ENCODE measurements around the gene MYH11.

The MYH11 gene

DNA sequence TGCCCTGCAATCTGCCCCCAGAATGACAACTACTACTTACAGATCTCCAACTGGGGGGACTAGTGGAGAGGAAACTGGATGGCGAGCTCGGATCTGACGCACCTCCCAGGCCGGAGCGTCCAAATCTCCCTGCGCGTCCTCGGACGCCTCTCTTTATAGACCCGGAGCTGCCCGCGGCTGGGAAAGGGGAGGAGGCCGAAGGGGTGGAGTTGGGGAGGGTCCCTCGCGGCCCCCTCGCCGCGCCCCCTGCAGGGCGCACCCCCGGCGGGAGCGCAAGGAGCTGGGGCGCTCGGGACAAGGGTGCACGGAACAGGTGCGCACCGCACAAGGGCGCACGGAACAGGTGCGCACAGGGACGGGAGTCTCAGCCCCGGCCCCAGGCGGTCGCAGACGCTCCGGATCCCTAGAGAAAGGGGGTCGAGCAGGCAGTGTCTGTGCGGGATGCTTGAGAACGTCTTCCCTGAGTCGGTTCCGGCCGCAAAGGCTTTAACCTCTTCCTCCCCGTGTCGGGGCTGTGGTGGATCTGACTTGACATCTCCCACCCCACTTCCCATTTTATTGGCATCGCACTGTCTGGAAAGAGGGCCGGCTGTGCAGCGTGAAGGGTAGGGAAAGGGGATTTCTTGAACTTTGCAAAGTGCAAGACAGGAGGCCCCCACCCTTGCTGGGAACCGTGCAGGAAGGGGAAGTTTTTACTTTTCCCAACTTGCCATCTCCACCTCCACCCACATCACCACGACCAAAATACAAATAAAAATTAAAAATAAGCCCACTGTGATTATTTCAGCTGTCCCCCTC lies at the start of gene MYH11:
Gene MYH11 (minus strand): TSS at position 128 of the 798 bp plus-strand sequence. CDS start 18,776 bp downstream, outside the sequence.
- no peak for DNase-seq

DNA sequence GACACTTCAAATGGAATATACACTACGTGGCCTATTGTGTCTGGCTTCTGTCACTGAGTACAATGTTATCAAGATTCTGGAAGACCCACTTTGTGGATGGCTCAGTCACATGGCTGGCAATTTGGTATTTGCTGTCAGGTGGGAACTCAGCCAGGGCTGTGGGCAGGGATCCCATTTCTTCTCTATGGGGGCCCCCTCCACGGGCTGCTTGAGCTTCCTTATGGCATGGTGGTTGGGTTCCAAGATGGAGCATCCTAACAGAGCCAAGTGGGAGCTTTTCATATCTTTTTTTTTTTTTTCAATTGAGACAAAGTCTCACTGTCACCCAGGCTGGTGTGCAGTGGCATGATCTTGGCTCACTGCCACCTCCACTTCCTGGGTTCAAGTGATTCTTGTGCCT lies 49.6 kb upstream of the MYH11 start:
- no peak for DNase-seq

DNA sequence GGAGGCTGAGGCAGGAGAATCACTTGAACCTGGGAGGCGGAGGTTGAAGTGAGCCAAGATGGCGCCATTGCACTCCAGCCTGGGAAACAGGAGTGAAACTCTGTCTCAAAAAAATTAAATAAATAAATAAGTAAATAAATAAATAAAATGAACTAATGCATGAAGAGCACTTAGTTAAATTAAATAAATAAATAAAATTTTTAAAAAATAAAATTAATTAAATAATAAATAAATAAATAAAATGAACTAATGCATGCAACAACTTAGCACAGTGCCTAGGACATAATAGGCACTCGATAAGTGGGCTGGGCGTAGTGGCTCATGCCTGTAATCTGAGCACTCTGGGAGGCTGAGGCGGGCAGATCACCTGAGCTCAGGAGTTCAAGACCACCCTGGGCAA lies 47.1 kb upstream of the MYH11 start:
- DNase-seq, result no peak

- DNase-seq, result no peak
Measured at GRCh38 chr16:15900901-15901500, 44.2 kb upstream of the MYH11 start.

- no peak for DNase-seq
Measured at GRCh38 chr16:15900357-15900756, 43.5 kb upstream of the MYH11 start.

- DNase-seq, result no peak
Measured at GRCh38 chr16:15899538-15900100, 42.8 kb upstream of the MYH11 start.

- DNase-seq, result no peak
Measured at GRCh38 chr16:15898654-15899053, 41.8 kb upstream of the MYH11 start.

GRCh38 chr16:15897834-15898254 lies 41.0 kb upstream of the MYH11 start:
- DNase-seq, result no peak

GRCh38 chr16:15897121-15897780 lies 40.4 kb upstream of the MYH11 start:
- no peak for DNase-seq

DNA sequence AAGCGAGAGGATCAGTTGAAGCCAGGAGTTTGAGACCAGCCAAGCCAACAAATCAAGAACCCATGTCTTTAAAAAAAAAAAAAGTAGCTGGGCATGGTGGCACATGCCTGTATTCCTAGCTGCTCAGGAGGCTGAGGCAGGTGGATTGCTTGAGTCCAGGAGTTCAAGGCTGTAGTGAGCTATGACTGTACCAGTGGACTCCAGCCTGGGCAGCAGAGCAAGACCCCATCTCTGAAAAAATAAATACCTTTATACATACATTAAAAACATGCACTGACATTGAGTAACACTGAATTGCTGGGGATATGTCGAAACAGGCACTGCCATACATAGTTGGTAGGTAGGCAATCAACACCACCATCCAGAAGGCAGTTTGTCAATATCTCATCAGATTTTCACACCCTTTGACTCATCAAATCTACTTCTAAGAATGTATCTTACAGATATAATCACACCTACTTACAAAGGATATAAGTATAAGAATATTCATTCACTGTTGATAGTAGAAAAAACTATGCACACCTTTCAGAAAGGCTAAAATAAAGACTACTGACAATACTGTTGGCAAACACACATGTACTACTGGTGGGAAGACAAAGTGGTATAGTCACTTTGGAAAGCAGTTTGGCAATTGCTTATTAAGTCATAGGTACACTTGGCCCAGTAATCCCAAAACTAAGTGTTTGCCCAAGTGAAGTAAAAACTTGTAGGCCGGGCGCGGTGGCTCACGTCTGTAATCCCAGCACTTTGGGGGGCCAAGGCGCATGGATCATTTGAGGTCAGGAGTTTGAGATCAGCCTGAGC lies 37.9 kb upstream of the MYH11 start:
- no peak for DNase-seq

GRCh38 chr16:15891508-15891907 lies 34.7 kb upstream of the MYH11 start:
- DNase-seq, result no peak

GRCh38 chr16:15888072-15888976 lies 31.5 kb upstream of the MYH11 start, which contains the start of gene CEP20:
TSS of gene CEP20 (minus strand) at chr16:15888603. CDS start at chr16:15888585, 18 bp downstream.
- peak; percentile 97 for DNase-seq

GRCh38 chr16:15887283-15887682 lies 30.5 kb upstream of the MYH11 start:
- DNase-seq, result no peak

- DNase-seq, result no peak
Measured at GRCh38 chr16:15886078-15886477, 29.2 kb upstream of the MYH11 start.

GRCh38 chr16:15885560-15886001 lies 28.8 kb upstream of the MYH11 start:
- DNase-seq, result no peak

GRCh38 chr16:15882563-15882962 lies 25.7 kb upstream of the MYH11 start:
- DNase-seq, result no peak

- DNase-seq, result no peak
Measured at GRCh38 chr16:15881794-15882379, 25.1 kb upstream of the MYH11 start.

DNA sequence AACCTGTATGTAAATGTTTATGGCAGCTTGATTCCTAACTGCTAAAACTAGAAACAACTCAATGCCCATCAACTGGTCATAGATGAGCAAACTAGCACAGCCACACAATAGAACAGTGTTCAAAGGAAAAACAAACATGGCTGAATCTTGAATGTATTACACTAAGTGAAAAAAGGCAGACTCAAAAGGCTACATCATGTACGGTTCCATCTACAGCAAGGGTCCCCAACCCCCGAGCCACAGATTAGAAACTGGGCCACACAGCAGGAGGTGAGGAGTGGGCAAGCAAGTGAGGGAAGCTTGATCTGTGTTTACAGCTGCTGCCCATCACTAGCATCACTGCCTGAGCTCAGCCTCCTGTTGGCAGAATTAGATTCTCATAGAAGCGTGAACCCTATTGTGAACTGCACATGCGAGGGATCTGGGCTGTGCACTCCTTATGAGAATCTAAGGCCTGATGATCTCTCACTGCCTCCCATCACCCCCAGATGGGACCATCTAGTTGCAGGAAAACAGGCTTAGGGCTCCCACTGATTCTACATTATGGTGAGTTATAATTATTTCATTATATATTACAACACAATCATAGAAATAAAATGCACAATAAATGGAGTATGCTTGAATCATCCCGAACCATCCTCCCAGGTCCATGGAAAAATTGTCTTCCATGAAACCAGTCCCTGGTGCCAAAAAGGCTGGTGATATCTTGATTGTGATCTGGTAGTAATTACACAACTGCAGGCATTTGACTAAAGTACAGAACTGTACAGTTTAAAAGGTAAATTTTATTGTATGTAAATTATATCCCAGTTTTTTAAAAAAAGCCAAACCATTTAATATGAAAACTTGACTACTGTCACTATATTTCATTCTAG lies 23.8 kb upstream of the MYH11 start:
- no peak for DNase-seq

DNA sequence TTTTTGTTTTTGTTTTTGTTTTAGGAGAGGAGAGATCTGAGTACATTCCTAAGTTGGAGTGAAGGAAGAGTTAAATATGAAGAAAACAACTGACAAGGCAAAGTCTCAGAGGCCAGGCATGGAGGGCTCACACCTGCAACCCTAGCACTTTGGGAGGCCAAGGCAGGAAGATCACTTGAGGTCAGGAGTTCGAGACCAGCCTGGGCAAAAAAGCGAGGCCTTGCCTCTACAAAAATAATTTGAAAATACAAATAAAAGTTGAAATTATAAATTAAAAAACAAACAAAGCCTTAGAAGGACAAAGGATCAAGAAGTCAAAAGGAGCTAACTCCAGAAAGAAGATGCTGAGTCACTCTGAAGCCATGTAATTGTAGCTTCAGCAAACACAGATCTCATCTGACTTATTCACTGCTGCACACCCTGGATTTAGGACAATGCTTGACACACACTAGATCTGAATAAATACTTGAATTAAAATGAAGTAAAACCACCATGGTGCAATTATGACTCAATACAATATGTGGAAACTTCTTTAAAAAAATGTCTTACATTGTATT lies 22.5 kb upstream of the MYH11 start:
- DNase-seq, result peak; percentile 24

- DNase-seq, result no peak
Measured at GRCh38 chr16:15876503-15876902, 19.7 kb upstream of the MYH11 start.
